COLO668 (cell line): ENCODE measurements around the gene SEC61G.
A peak's percentile ranks its signal among the peaks of the same experiment; 100 is the strongest.

Experiments
- DNase-seq: peaks from one replicate; lab custom pipeline; 2025; ENCODE audit not compliant: unreplicated experiment; lab: John Stamatoyannopoulos, UW

Gene SEC61G

DNA sequence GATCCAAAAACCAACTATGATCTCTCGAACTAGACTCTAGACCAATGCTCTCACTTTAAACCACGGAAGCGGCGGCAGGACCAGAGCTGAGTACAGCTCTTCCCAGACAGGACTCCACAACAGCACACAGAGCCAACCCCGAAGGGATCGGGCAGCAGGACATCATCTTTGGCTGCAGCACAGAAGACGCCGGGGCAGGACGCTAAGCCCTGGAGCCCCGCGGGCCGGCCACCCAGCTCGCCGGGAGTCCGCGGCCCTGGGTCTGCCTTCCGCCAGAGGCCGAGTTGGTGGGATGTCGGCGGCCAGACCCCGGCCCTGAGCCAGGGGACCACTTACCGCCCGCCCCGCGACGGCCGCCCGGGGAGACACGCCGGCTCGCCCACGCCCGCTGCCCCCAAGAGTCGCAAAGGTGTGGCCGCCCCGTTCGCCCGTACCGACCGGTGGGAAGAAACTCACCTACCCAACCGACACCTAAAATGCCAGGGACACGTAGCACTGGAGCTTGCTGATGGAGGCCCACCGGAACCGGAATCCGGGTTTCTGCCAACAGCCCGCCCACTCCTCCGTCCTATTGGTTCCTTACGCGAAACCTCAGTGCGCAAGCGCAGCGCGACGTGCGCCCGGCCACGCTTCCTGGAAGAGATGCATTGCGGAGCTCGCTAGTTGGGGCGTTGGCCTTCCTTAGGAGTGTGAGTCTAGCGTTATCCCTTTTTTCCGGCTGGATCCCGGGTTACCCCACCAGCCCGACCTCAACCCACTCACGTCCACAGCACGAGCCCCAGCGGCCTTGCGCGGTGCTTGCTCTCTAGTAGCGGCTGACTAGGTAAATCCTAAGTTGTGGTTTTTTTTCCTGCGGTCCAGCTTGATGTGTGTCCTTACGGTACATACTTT, at the start of gene SEC61G:
Gene SEC61G, minus strand, starts transcription at position 510 of the 891 bp plus-strand sequence. CDS start 1,623 bp downstream, outside the sequence.
- DNase-seq: peak; percentile 95

DNA sequence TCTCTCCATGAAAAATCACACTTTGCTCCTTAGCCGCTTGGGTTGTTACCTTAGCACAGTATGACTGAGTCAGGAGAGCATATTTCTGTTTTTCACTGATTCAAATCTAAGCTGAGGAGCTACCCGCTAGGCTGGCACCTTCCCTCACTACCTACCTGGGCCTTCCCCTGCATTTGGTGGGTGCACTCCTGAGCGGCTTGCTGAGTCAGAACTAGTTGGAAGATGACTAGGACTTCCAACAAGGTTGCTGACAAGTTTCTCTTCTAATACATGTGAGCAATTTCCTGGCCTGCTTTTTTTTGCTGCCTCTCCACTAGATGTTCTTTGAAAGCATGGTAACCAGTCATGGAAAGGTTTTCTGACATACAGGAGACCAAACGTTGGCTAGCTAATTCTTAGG, 43.8 kb upstream of the SEC61G start:
- DNase-seq: no peak

GRCh38 chr7:54802114-54802513, 43.1 kb upstream of the SEC61G start:
- no peak for DNase-seq

DNA sequence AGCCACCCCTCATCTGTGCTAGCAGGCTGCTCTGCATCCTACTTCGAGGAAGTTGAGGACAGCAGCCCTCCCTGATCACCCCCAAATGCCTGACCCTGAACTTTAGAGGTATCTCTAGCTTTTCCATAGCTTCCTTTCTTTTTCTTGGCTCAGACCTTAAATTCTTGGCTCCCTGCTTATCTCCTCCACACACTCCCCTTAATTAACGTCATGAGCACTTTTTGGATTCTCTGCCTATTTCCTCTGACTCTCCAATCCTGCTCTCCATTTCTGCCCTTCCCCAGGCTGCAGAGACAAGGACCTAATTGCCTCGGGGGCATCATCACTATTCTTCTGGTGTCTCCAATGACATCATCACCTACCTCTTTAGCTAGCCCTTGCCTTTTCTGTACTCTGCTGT, 40.8 kb upstream of the SEC61G start:
- DNase-seq: no peak

DNA sequence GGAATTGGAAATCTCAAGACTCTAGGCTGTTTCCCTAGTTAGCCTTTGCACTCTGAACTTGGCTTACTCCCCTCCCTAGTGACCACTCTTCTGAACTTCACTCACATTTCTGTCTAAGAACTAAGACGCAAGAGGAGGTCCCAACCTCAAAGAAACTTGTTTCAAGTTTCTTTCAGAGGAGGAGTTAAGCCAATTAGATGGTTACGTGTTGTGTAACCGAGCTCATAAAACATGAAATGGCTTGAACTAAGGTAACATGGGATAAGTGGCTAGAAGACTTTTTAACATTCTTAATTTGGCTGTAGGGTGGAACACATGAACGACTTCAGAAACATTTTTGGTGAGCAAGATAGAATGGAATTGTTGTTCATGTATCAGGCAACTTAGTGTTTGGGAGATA, 39.5 kb upstream of the SEC61G start:
- DNase-seq: no peak

GRCh38 chr7:54796853-54797252, 37.8 kb upstream of the SEC61G start:
- no peak for DNase-seq

- no peak for DNase-seq
Measured at GRCh38 chr7:54796150-54796549, 37.1 kb upstream of the SEC61G start.

GRCh38 chr7:54792383-54792782, 33.4 kb upstream of the SEC61G start:
- DNase-seq: no peak

GRCh38 chr7:54788664-54789063, 29.7 kb upstream of the SEC61G start:
- DNase-seq: peak; percentile 20

DNA sequence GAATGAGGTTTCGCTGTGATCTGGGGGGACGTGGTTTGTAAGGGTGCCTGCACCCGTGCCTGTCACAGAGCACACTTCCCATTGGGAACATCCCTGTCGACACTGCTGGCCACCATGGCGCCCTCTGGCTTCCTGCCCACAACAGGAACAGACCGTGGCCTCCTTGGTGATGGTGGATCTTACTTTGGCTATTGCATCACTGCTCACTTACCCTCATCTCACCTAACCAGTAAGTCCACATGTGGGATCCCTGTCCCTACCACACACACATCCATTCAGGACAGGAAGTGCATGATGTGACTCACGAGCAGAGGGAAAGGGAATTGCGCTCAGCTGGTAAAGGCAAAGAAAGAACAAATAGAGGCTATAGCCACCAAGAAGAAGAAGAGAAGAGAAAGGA, 26.2 kb upstream of the SEC61G start:
- no peak for DNase-seq

- no peak for DNase-seq
Measured at GRCh38 chr7:54783952-54784351, 24.9 kb upstream of the SEC61G start.

DNA sequence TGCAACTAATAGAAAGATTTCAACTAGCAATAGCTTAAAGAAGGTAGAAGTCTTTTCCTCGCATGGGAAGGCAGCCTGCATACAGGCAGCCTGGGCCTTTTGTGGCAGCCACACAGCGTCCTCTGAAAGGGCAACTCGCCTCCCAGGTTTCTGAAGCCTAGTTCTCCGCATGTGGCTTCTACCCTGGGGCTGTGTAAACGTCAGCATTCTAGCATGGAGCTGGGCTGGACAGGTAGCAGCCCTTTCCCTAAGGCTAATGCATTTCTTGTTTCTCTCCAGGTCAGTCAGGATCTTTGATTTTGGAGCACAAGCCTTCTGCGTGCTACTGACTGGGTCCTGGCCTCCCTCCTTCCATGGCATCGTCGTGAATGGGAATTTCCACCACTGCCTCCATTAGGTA, 23.8 kb upstream of the SEC61G start:
- no peak for DNase-seq

GRCh38 chr7:54782314-54782713, 23.3 kb upstream of the SEC61G start:
- DNase-seq: no peak

DNA sequence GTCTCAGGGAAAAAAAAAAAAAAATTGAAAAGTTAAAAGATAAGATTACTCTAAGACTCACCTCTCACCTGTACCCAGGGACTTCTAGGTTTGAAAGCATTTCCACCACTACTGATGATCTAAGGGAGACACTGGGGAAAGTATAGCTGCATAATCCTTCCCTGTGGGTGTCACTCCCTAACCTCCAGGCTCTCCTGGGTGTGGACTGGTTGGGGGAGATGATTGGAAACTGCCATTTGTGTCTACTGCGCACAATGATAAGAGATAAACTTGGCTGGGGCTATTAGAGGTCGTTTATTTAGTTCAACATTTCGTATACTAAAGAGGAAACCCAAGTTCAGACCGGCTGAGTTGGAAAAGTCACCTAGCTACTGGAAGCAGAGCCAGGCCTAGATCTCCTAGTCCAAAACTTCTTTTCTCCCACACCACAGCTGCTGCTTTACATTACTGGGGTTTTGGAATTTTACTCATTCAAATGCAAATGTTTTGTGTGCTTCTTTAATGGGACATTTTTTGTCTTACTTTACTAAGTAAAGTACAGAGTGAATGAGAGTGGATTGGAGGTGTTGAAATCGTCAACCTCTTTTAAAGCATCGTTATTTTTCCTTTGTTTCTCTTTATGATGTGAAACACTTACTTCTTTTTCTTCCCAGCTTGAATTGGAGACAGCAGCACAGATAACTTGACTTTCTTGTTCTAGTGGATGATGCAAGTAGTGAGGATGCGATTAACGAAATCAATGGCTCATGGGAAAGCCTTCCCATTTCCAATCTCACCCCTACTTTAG, 22.3 kb upstream of the SEC61G start:
- DNase-seq: no peak

- DNase-seq: no peak
Measured at GRCh38 chr7:54780490-54780889, 21.5 kb upstream of the SEC61G start.

DNA sequence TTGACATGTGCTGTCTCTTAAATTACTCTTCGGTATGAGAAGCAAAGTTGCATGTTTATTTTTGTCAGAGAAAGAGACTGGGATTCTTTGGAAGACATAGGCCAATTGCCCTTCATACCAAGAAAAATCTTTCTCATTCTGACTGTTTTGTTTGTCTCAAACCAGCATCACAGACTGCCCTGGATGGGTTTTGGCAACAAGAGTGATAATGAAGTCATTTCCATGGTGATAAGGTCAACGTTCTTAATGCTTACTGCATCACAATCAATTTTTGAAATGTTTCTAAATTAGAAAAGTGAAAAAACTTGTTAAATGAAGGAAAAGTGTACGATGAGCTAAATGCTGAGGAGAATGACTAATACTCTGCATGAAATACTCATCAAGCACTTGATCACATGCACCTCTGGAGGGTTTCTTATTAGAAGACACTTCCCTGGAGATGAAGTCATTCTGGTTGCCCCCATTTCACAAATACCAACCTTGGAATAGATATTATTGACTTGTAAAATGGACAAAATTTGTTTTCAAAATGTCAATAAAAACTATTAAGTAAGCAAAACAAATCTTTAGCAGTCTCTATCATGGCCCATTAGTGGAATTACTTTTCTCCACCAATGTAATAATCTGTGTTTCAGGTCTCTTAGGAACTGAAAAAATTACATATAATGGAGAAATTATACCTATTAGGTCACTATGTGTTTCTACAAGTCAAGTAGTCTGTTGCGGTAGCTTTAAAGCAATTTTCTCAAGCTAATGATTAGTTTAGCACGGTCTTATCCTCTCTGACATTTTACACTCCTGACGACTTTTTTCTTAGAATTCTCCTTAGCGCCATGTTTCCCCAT, 19.9 kb upstream of the SEC61G start:
- no peak for DNase-seq

GRCh38 chr7:54778166-54778565, 19.2 kb upstream of the SEC61G start:
- no peak for DNase-seq

- no peak for DNase-seq
Measured at GRCh38 chr7:54774785-54775740, 16.1 kb upstream of the SEC61G start.

DNA sequence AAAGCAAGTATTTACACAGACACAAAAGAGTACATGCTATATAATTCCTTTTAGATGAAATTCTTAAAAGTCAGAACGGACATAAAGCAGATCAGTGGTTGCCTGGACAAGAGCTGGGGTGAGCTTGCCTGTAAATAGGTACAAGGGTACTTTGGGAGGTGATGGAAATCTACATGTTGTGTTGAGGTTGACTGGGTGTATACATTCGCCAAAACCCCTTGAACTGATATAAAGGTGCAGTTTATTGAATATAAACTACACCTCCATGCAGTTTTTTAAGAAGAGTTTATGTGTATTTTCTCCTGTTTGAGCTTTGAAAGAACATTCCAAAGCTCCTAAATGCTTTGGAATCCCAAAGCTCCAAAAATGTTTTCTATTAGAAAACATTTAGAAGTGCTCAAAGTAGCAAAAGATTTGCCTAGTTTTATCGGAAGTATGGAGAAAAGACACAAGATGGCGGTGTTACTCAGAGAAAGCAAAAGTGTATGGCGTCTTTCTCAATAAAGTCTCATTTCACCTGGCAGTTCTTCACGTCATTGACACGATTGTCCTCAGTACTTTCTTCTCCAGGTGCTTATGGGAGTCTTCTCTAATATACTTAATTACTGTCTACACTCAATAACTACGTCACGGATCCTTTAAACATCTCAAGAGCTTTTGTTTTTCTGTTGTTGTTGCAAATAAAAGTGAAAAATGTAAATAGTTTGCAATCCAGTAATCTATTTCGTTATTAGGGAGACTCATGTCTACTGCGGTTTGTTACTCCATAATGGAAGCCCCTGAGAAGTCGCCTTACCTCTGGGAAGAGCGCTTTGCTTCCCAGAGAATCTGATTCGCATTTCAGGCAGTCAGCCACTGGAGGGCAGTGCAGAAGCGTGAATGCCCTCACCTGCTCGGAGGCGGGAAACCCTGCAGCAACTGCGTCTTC, 14.7 kb upstream of the SEC61G start:
- peak; percentile 76 for DNase-seq
